Bronchial epithelial cell (primary cell): Measurements from ENCODE around the gene LCE3E. TPM values are rescaled to one million over a fixed set of nuclear protein-coding genes. Genes with fewer than 3 reads are reported as not detected.
"Not testable (repeated sequence)": the region's sequence is repeated elsewhere in the genome, so short reads cannot be mapped to it uniquely, and the experiment has no call there.

Experiments used
- DNase-seq: peaks from one replicate; pipeline ENCODE4 v3.0.0-alpha.2; 2010; ENCODE audit warnings: low read depth
- FAIRE-seq: peaks from 2 replicates; lab custom pipeline; 2011; peaks lifted over from hg19 to GRCh38; lab: Jason Lieb, UNC
- H3K27me3 ChIP-seq: 2 replicates; pipeline ENCODE4 v1.5.1; 2011; ENCODE audit warnings: low read length; ENCODE audit not compliant: control insufficient read depth, insufficient read depth
- H3K36me3 ChIP-seq: 2 replicates; pipeline ENCODE4 v1.5.1; 2011; ENCODE audit warnings: low read length; ENCODE audit not compliant: control insufficient read depth, insufficient read depth
- H3K4me3 ChIP-seq: 2 replicates; pipeline ENCODE4 v1.5.1; 2011; ENCODE audit warnings: mild to moderate bottlenecking, low read depth, low read length, control low read depth
- CTCF ChIP-seq: IDR thresholded peaks from 2 replicates; pipeline ENCODE4 v1.5.1; 2011; ENCODE audit warnings: mild to moderate bottlenecking, moderate library complexity, low read length, control low read depth, inconsistent platforms; ENCODE audit not compliant: insufficient read depth, severe bottlenecking
- total RNA-seq: library from RNA; depleted of rRNA; stranded (reverse); fragments of >200 nt; gene quantifications from 2 replicates; pipeline ENCODE4 v1.2.1, GENCODE V29; 2014

Gene LCE3E
- total RNA-seq, 1 donor from 2014 or later = not detected

- FAIRE-seq = peak; percentile 97
- TF ChIP-seq CTCF = no peak
- Histone ChIP-seq H3K36me3 (no peaks in the 10 kb centered on the region), H3K27me3 (no peaks in the 10 kb centered on the region), H3K4me3 (no peak within 1 kb of the TSS)
- peak; percentile 81 for DNase-seq
Observed at GRCh38 chr1:152580433-152580832, 13.9 kb upstream of the LCE3E start, which contains the start of gene LCE3D. TSS of gene LCE3D (minus strand) at chr1:152580516. CDS start at chr1:152579936, 580 bp downstream.

GRCh38 chr1:152579526-152579925 lies 12.9 kb upstream of the LCE3E start:
- H3K36me3 ChIP-seq, H3K27me3 ChIP-seq, DNase-seq, FAIRE-seq, H3K4me3 ChIP-seq: not testable (repeated sequence)

- TF ChIP-seq CTCF = no peak
- Histone ChIP-seq H3K36me3 (no peaks in the 10 kb centered on the region), H3K27me3 (no peaks in the 10 kb centered on the region), H3K4me3 (no peak overlapping the region)
- FAIRE-seq (no peak), DNase-seq (peak; percentile 27)
Observed at GRCh38 chr1:152577168-152577567, 10.6 kb upstream of the LCE3E start.

- Histone ChIP-seq H3K27me3 (no peaks in the 10 kb centered on the region), H3K36me3 (no peaks in the 10 kb centered on the region), H3K4me3 (no peak overlapping the region)
- DNase-seq (no peak), FAIRE-seq (no peak)
- TF ChIP-seq CTCF = no peak
Observed at GRCh38 chr1:152565535-152566215, 905 bp downstream of the LCE3E start.

GRCh38 chr1:152565115-152565514 lies 1.5 kb downstream of the LCE3E start:
- Histone ChIP-seq H3K36me3 (no peaks in the 10 kb centered on the region), H3K4me3 (no peak overlapping the region), H3K27me3 (no peaks in the 10 kb centered on the region)
- DNase-seq (no peak), FAIRE-seq (no peak)
- no peak for TF ChIP-seq CTCF

- DNase-seq, FAIRE-seq, H3K36me3 ChIP-seq, H3K27me3 ChIP-seq, H3K4me3 ChIP-seq: not testable (repeated sequence)
Observed at GRCh38 chr1:152548358-152548757, 18.2 kb downstream of the LCE3E start.

GRCh38 chr1:152546704-152547103 lies 19.9 kb downstream of the LCE3E start:
- DNase-seq = no peak
- TF ChIP-seq CTCF = no peak
- no peak for FAIRE-seq
- H3K36me3 ChIP-seq = no peaks in the 10 kb centered on the region
- no peak overlapping the region for H3K4me3 ChIP-seq
- no peaks in the 10 kb centered on the region for H3K27me3 ChIP-seq
